Adrenal gland (tissue), 12 donors: ENCODE results near the gene CHST11. TPM values are rescaled to one million over a fixed set of nuclear protein-coding genes. Genes with fewer than 3 reads are reported as not detected.

Source experiments
- DNase-seq, 7 donors: peaks; one replicate each; pipeline ENCODE4 v3.0.0-alpha.2; 2019 to 2020
- H3K27ac ChIP-seq, 5 donors: fragments of 200-600 bp; sonication (generic) in 4 of 5; 1 replicate in 3 of 5; 2 replicates in 2 of 5; pipeline versions ENCODE4 v1.5.1 to v1.8.0; 2016 to 2020; ENCODE audit warnings: mild to moderate bottlenecking in 1 of 5
- H3K27me3 ChIP-seq: fragments of 200-600 bp; 2 replicates; pipeline ENCODE4 v1.8.0; 2021
- H3K36me3 ChIP-seq, 2 donors: fragments of 200-600 bp; replicated peaks in 1 of 2; 1 replicate in 1 of 2; 2 replicates in 1 of 2; pipeline versions ENCODE4 v1.5.1 to v1.8.0; 2018 to 2022
- H3K4me1 ChIP-seq, 2 donors: fragments of 200-600 bp; replicated peaks in 1 of 2; 1 replicate in 1 of 2; 2 replicates in 1 of 2; pipeline versions ENCODE4 v1.5.1 to v1.8.0; 2018 to 2021
- H3K4me3 ChIP-seq, 4 donors: fragments of 200-600 bp; sonication (generic) in 3 of 4; one replicate each; pipeline ENCODE4 v1.5.1; 2016 to 2018
- H3K9me3 ChIP-seq, 3 donors: fragments of 200-600 bp; sonication (generic) in 1 of 3; replicated peaks in 1 of 3; 1 replicate in 2 of 3; 2 replicates in 1 of 3; pipeline versions ENCODE4 v1.5.1 to v1.8.0; 2016 to 2021
- POLR2A ChIP-seq, 2 donors: fragments of 450-650 bp; IDR thresholded peaks; one replicate each; pipeline ENCODE4 v1.6.1; 2017; ENCODE audit warnings: antibody characterized with exemption in 2 of 2, mild to moderate bottlenecking in 2 of 2, moderate library complexity in 1 of 2
- WGBS, 4 donors: extraction: QIAGEN DNeasy Blood & Tissue Kit in 2 of 4; methylation state at CpG; one replicate each; pipeline versions ENCODE4 v1.1.5 to v1.1.7; 2013 to 2017; 5-methylcytosine and 5-hydroxymethylcytosine counted together
- intact Hi-C, 2 donors: fragments of 100-400 bp; cut with DNase I; formaldehyde crosslinking; loops; one replicate each; pipeline versions ENCODE4 v1.14.1 to v1.15.0; 2022 to 2023
- polyA plus RNA-seq, 3 donors: library from polyadenylated mRNA; stranded (reverse); fragments of 200-250 nt in 2 of 3; fragments of 350-450 nt in 1 of 3; fragmentation: Illumina TruSeq in 1 of 3; extraction: RNeasy Lipid Tissue Mini Kit (QIAGEN cat#74804) in 1 of 3; gene quantifications; one replicate each; pipeline ENCODE4 v1.2.3, GENCODE V29; 2013 to 2014
- total RNA-seq, 9 donors: library from RNA; depleted of rRNA in 4 of 9; stranded (reverse); fragments of >200 nt in 4 of 9; fragments of 120-200 nt in 1 of 9; fragmentation: NEBNext Ultra II Directional in 1 of 9; extraction: Animal tissue kit (Norgen Biotek cat#: 25700) in 1 of 9; gene quantifications; one replicate each; pipeline versions ENCODE4 v1.1.0 to v1.2.4, GENCODE V29; 2013 to 2023
- TF ChIP-seq, protein P1 (sequence below), 6 experiments: fragments of 450-650 bp in 4 of 6; fragments of 200-600 bp in 2 of 6; sonication (generic) in 1 of 6; IDR thresholded peaks; 1 replicate in 5 of 6; 2 replicates in 1 of 6; pipeline versions ENCODE4 v1.5.1 to v1.8.0; 2016 to 2021; ENCODE audit warnings: antibody characterized with exemption in 6 of 6, mild to moderate bottlenecking in 2 of 6, moderate library complexity in 1 of 6
- donor health status: healthy with polysubstance abuse.
- donor health status: Bipolar disorder and iron deficiency.
- donor health status: DM: yes; HTN: yes; CAD: no.
- donor health status: DM: no; HTN: no; CAD: no.
- donor health status: DM: no; HTN: no; CAD: no.
- donor health status: DM: yes; HTN: yes; CAD: no.

CHST11 gene
- total and polyA plus RNA-seq, 12 donors, result 6.2 to 95.1 (median 29.8) TPM

DNA sequence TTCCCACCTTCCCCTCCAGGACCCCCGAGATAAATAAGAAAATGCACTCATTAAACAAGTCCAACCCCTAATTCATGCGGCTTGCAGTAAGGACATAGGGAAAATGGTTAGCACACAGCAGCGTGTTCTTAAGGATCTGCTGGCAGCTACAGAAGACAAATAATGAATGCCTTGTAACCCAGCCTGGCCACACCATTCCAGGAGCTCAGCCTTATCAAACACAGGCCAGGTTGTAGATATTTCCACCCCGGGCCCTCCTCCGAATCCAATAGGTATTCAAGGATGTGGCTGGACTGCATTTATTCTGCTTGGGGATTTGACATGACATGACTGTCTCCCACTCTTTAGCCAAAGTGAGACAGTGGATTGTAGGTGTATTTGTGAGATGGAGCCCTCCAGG is 256.2 kb downstream of the CHST11 start:
- no peaks in the 10 kb centered on the region for H3K36me3 ChIP-seq
- H3K9me3 ChIP-seq, result no peaks in the 10 kb centered on the region
- H3K27ac ChIP-seq, result no peak overlapping the region
- DNase-seq, result no peak
- TF ChIP-seq, protein P1, sequence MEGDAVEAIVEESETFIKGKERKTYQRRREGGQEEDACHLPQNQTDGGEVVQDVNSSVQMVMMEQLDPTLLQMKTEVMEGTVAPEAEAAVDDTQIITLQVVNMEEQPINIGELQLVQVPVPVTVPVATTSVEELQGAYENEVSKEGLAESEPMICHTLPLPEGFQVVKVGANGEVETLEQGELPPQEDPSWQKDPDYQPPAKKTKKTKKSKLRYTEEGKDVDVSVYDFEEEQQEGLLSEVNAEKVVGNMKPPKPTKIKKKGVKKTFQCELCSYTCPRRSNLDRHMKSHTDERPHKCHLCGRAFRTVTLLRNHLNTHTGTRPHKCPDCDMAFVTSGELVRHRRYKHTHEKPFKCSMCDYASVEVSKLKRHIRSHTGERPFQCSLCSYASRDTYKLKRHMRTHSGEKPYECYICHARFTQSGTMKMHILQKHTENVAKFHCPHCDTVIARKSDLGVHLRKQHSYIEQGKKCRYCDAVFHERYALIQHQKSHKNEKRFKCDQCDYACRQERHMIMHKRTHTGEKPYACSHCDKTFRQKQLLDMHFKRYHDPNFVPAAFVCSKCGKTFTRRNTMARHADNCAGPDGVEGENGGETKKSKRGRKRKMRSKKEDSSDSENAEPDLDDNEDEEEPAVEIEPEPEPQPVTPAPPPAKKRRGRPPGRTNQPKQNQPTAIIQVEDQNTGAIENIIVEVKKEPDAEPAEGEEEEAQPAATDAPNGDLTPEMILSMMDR (IDR thresholded peaks at IDR 0.05), result no peak
- TF ChIP-seq POLR2A (IDR thresholded peaks at IDR 0.05), result no peak
- intact Hi-C loops, result no loop called here
- WGBS, 4 donors, result 90 to 97% (median 93%) methylated on average over 5 of the region's 5 CpGs
- H3K4me3 ChIP-seq, result no peak overlapping the region
- H3K4me1 ChIP-seq, result peaks cover 0 to 25% of the 10 kb centered on the region in 2 donors
- no peaks in the 10 kb centered on the region for H3K27me3 ChIP-seq

DNA sequence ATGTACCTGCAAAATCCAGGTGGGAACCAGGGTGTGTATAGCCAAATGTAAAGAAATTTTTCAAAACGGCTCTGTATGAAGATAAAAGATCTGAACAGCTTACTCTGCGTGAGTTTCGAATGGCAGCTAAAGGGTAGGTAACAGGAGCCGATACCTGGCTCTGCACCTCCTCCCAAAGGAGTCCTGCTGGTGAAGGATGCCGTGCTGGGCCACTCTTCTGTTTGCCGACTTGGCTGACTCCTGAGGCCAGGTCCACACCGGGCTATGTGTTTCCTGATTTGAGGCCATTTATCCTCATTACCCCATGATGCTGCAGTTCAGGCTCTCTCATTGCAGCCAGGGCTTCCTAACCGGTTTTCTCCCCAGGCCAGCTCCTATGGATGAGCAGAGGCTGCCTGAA is 256.7 kb downstream of the CHST11 start:
- Histone ChIP-seq H3K4me3 (no peak overlapping the region), H3K9me3 (no peaks in the 10 kb centered on the region), H3K27ac (no peak overlapping the region), H3K36me3 (no peaks in the 10 kb centered on the region), H3K27me3 (no peaks in the 10 kb centered on the region), H3K4me1 (peaks cover 0 to 25% of the 10 kb centered on the region in 2 donors)
- intact Hi-C loops, result no loop called here
- no peak for TF ChIP-seq POLR2A (IDR thresholded peaks at IDR 0.05)
- 78 to 89% (median 81%) methylated on average over 6 to 8 of the region's 8 CpGs for WGBS, 4 donors
- no peak for DNase-seq

DNA sequence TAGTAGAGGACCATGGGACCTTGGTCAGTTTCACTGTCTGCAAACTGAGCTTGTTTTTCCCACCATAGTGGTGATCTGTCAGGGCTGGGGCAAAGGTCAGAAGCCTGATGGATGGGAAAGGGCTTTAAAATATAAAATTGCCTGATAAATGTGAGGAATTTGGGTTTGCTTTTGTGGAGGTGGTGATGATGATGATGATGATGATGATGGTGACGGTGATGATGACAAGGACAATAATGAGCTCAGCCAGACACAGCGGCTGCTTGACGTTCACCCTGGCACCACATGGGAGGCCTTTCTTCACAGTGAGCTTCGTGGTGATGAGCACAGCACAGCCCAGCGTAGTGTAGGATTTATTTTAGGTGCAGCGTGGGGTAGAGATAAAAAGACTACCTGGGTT is 257.6 kb downstream of the CHST11 start:
- no peaks in the 10 kb centered on the region for H3K27me3 ChIP-seq
- no peak overlapping the region for H3K4me3 ChIP-seq
- H3K36me3 ChIP-seq, result no peaks in the 10 kb centered on the region
- peaks cover 0 to 27% of the 10 kb centered on the region in 2 donors for H3K4me1 ChIP-seq
- no peak overlapping the region for H3K27ac ChIP-seq
- TF ChIP-seq, protein P1 (IDR thresholded peaks at IDR 0.05), result no peak
- no peak for TF ChIP-seq POLR2A (IDR thresholded peaks at IDR 0.05)
- 96 to 97% (median 96%) methylated on average over 6 of the region's 6 CpGs for WGBS, 4 donors
- intact Hi-C loops, result no loop called here
- DNase-seq, result no peak
- H3K9me3 ChIP-seq, result no peaks in the 10 kb centered on the region

DNA sequence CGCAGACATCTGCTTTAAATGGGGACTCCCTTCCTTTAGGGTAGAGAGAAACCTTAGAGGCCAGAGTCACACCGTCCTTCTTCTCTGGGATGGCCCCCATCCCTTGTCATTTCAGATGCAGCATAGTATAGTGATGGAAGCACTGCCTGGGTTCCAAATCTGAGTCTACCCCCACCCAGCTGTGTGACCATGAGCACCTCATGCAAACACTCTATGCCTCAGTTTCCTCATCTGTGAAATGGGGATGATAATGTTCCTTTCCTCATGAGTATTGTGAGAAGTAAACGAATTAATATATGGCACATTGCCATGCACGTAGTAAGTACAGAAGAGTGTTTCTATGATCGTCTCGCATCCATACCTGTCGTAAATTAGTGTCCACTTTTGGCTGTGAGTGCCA is 259.4 kb downstream of the CHST11 start:
- Histone ChIP-seq H3K9me3 (no peaks in the 10 kb centered on the region), H3K27ac (no peak overlapping the region), H3K4me3 (no peak overlapping the region), H3K27me3 (no peaks in the 10 kb centered on the region), H3K4me1 (peaks cover 0 to 32% of the 10 kb centered on the region in 2 donors), H3K36me3 (no peaks in the 10 kb centered on the region)
- TF ChIP-seq POLR2A (IDR thresholded peaks at IDR 0.05), result no peak
- intact Hi-C loops, result no loop called here
- no peak for DNase-seq
- WGBS, 4 donors, result 91 to 96% (median 94%) methylated on average over 7 of the region's 7 CpGs

DNA sequence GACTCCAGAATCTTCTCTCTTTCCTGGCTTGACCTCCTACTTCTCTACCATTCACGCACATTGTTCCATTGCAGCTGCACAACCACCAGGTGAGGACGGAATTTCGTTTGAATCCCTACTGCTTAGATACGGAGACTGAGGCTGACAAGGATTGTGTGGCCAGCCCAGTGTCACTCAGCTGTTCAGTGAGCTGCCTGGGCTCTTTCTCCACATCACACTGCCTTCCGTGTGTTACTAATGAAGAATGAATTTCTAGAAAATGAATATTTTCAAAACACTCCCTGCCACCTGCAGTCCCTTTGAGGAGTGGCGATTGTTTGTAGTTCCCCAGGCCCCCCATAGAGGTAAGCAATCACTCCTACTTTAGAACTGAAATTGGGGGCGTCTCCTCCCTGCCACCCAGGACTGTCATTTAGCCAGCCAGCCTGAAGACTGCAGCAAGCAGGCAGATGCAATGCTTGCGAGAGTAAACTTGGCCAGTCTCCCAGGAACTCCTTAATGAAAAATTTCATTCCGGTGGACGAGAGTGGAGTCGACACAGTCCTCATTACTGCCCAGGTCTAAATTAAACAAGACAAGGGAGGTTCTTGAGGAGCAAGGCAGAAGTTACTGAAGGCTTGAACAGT is 261.7 kb downstream of the CHST11 start:
- TF ChIP-seq, protein P1 (IDR thresholded peaks at IDR 0.05), result no peak
- TF ChIP-seq POLR2A (IDR thresholded peaks at IDR 0.05), result no peak
- 61 to 74% (median 72%) methylated on average over 11 of the region's 11 CpGs for WGBS, 4 donors
- no peak overlapping the region for H3K27ac ChIP-seq
- H3K4me3 ChIP-seq, result no peak overlapping the region
- H3K4me1 ChIP-seq, result peaks cover 0 to 24% of the 10 kb centered on the region in 2 donors
- H3K9me3 ChIP-seq, result no peaks in the 10 kb centered on the region
- no peaks in the 10 kb centered on the region for H3K36me3 ChIP-seq
- intact Hi-C loops, result no loop called here
- peak in 1 of 7 donors; percentile 17 for DNase-seq
- H3K27me3 ChIP-seq, result no peaks in the 10 kb centered on the region
